ENCODE measurements around the gene DDX20. TPM values are rescaled to one million over a fixed set of nuclear protein-coding genes. Genes with fewer than 3 reads are reported as not detected.

Gene DDX20
- total RNA-seq, 1 experiment from 2014 or later, result 8.4 TPM

GRCh38 chr1:111789142-111789541, 33.4 kb downstream of the DDX20 start:
- ChIA-PET CTCF (no interaction called here), POLR2A (ENCODE audit: unreplicated experiment) (no interaction called here)
- no peaks in the 10 kb centered on the region for H4K20me1 ChIP-seq (ENCODE audit: insufficient read depth)
- H3K27ac ChIP-seq, result no peak overlapping the region
- TF ChIP-seq CTCF (conservative IDR thresholded peaks at IDR 0.05), result no peak
- no peak for TF ChIP-seq EZH2 (IDR thresholded peaks at IDR 0.05; ENCODE audit: low read depth)
- H3K4me3 ChIP-seq, result no peak overlapping the region
- no peaks in the 10 kb centered on the region for H3K36me3 ChIP-seq (ENCODE audit: low read depth)
- no peaks in the 10 kb centered on the region for H3F3A ChIP-seq (ENCODE audit: insufficient read depth, low read depth)
- no peak overlapping the region for H2AFZ ChIP-seq
- no peaks in the 10 kb centered on the region for H3K9me3 ChIP-seq (ENCODE audit: insufficient read depth, low read depth)
- no peaks in the 10 kb centered on the region for H3K9me2 ChIP-seq (ENCODE audit: insufficient read depth)
- H3K27me3 ChIP-seq (ENCODE audit: insufficient read depth, low read depth), result peaks cover 98% of the 10 kb centered on the region
- DNase-seq, result no peak
- H3K4me1 ChIP-seq (replicated peaks; ENCODE audit: insufficient read depth), result no peaks in the 10 kb centered on the region
- no peaks in the 10 kb centered on the region for H3K79me2 ChIP-seq (ENCODE audit: low read depth)
- intact Hi-C loops (cut with micrococcal nuclease; ENCODE audit: unreplicated experiment), result no loop called here
- no peak overlapping the region for H3K4me2 ChIP-seq
- no TSS peak for BruUV-seq (replicated peaks)

GRCh38 chr1:111789666-111790316, 34.1 kb downstream of the DDX20 start:
- TF ChIP-seq EZH2 (IDR thresholded peaks at IDR 0.05; ENCODE audit: low read depth) (no peak), CTCF (conservative IDR thresholded peaks at IDR 0.05) (no peak)
- H3K4me1 ChIP-seq (replicated peaks; ENCODE audit: insufficient read depth), result no peaks in the 10 kb centered on the region
- POLR2A ChIA-PET (ENCODE audit: unreplicated experiment), result no interaction called here
- DNase-seq, result no peak
- no peaks in the 10 kb centered on the region for H3K9me3 ChIP-seq (ENCODE audit: insufficient read depth, low read depth)
- no peaks in the 10 kb centered on the region for H3K36me3 ChIP-seq (ENCODE audit: low read depth)
- no peak overlapping the region for H3K27ac ChIP-seq
- peaks cover 98% of the 10 kb centered on the region for H3K27me3 ChIP-seq (ENCODE audit: insufficient read depth, low read depth)
- BruUV-seq (replicated peaks), result no TSS peak
- no peak overlapping the region for H3K4me2 ChIP-seq
- no peak overlapping the region for H3K4me3 ChIP-seq
- H2AFZ ChIP-seq, result no peak overlapping the region
- CTCF ChIA-PET, result no interaction called here
- H3F3A ChIP-seq (ENCODE audit: insufficient read depth, low read depth), result no peaks in the 10 kb centered on the region
- no peaks in the 10 kb centered on the region for H3K9me2 ChIP-seq (ENCODE audit: insufficient read depth)
- no peaks in the 10 kb centered on the region for H4K20me1 ChIP-seq (ENCODE audit: insufficient read depth)
- intact Hi-C loops (cut with micrococcal nuclease; ENCODE audit: unreplicated experiment), result no loop called here
- no peaks in the 10 kb centered on the region for H3K79me2 ChIP-seq (ENCODE audit: low read depth)

GRCh38 chr1:111791776-111792175, 36.1 kb downstream of the DDX20 start:
- Histone ChIP-seq H3K4me1 (replicated peaks; ENCODE audit: insufficient read depth) (no peaks in the 10 kb centered on the region), H4K20me1 (ENCODE audit: insufficient read depth) (no peaks in the 10 kb centered on the region), H3F3A (ENCODE audit: insufficient read depth, low read depth) (no peaks in the 10 kb centered on the region), H3K27me3 (ENCODE audit: insufficient read depth, low read depth) (peaks cover 97% of the 10 kb centered on the region), H3K79me2 (ENCODE audit: low read depth) (no peaks in the 10 kb centered on the region), H3K27ac (no peak overlapping the region), H3K36me3 (ENCODE audit: low read depth) (no peaks in the 10 kb centered on the region), H3K4me2 (no peak overlapping the region), H2AFZ (no peak overlapping the region), H3K9me3 (ENCODE audit: insufficient read depth, low read depth) (no peaks in the 10 kb centered on the region), H3K4me3 (no peak overlapping the region), H3K9me2 (ENCODE audit: insufficient read depth) (no peaks in the 10 kb centered on the region)
- intact Hi-C loops (cut with micrococcal nuclease; ENCODE audit: unreplicated experiment), result no loop called here
- POLR2A ChIA-PET (ENCODE audit: unreplicated experiment), result no interaction called here
- DNase-seq, result no peak
- no peak for TF ChIP-seq CTCF (conservative IDR thresholded peaks at IDR 0.05)
- TF ChIP-seq EZH2 (IDR thresholded peaks at IDR 0.05; ENCODE audit: low read depth), result no peak
- BruUV-seq (replicated peaks), result no TSS peak
- CTCF ChIA-PET, result no interaction called here

Measured in PC-9 (cell line).